GM12878 (cell line): ENCODE measurements around the gene MR1. TPM values are rescaled to one million over a fixed set of nuclear protein-coding genes. Genes with fewer than 3 reads are reported as not detected.

Experiments used
- ATAC-seq: fragments of 200-7000 bp; cut with Tn5 transposase; 3 replicates; pipeline ENCODE4 v1.9.1; 2020; ENCODE audit warnings: mild to moderate bottlenecking, moderate library complexity
- BruUV-seq: library from RNA; stranded (reverse); fragments of 400-500 nt; replicated peaks from 2 replicates; lab custom pipeline; 2021; lab: Mats Ljungman, UMichigan
- CTCF ChIA-PET: fragments of 300-600 bp; sonication (Branson Sonifier 250); formaldehyde crosslinking; extraction: SDS; loops from one replicate; lab custom pipeline; 2021; ENCODE audit warnings: inconsistent platforms; lab: Yijun Ruan, JAX
- POLR2A ChIA-PET: fragments of 350-600 bp; formaldehyde crosslinking; extraction: SDS; loops from one replicate; lab custom pipeline; 2021; ENCODE audit warnings: inconsistent platforms; lab: Charles Lee
- RAD21 ChIA-PET: fragments of 300-600 bp; sonication (Branson Sonifier 250); formaldehyde crosslinking; loops from one replicate; lab custom pipeline; 2023; ENCODE audit warnings: antibody characterized with exemption; ENCODE audit not compliant: unreplicated experiment; lab: Charles Lee
- SMC1A ChIA-PET: fragments of 300-600 bp; sonication (Branson Sonifier 250); formaldehyde crosslinking; loops from one replicate; lab custom pipeline; 2023; ENCODE audit not compliant: unreplicated experiment, uncharacterized antibody; lab: Charles Lee
- DNase-seq: peaks from one replicate; pipeline ENCODE4 v3.0.0-alpha.2; 2011; ENCODE audit warnings: low read depth, low spot score
- FAIRE-seq: peaks from 3 replicates; lab custom pipeline; 2011; peaks lifted over from hg19 to GRCh38; lab: Jason Lieb, UNC
- H2AFZ ChIP-seq: 2 replicates; pipeline ENCODE4 v1.6.0; 2011; ENCODE audit warnings: low read depth, low read length, control low read depth; ENCODE audit not compliant: control insufficient read depth
- H3K27ac ChIP-seq: 2 replicates; pipeline ENCODE4 v1.5.1; 2011; ENCODE audit warnings: control low read depth; ENCODE audit not compliant: control insufficient read depth, insufficient read depth
- H3K27me3 ChIP-seq, 2 experiments: replicated peaks in 1 of 2; 2 replicates each; pipeline versions ENCODE4 v1.6.0 to v1.6.1; 2011; ENCODE audit warnings: low read length in 1 of 2; ENCODE audit not compliant: control insufficient read depth in 2 of 2, insufficient read depth in 2 of 2
- H3K36me3 ChIP-seq, 2 experiments: 2 replicates each; pipeline ENCODE4 v1.5.1; 2011; ENCODE audit warnings: low read length in 1 of 2; ENCODE audit not compliant: control insufficient read depth in 2 of 2, insufficient read depth in 2 of 2
- H3K4me1 ChIP-seq: 2 replicates; pipeline ENCODE4 v1.6.1; 2011; ENCODE audit warnings: mild to moderate bottlenecking, low read length, moderate library complexity, mixed read lengths; ENCODE audit not compliant: control insufficient read depth, insufficient read depth
- H3K4me2 ChIP-seq: 2 replicates; pipeline ENCODE4 v1.6.0; 2011; ENCODE audit warnings: control low read depth; ENCODE audit not compliant: control insufficient read depth, insufficient read depth
- H3K4me3 ChIP-seq: fragments of 200-600 bp; sonication (generic); 2 replicates; pipeline ENCODE4 v1.5.1; 2016
- H3K79me2 ChIP-seq: 2 replicates; pipeline ENCODE4 v1.6.0; 2011; ENCODE audit warnings: low read length; ENCODE audit not compliant: control insufficient read depth, insufficient read depth
- H3K9ac ChIP-seq: 2 replicates; pipeline ENCODE4 v1.8.0; 2011; ENCODE audit warnings: low read length, control low read depth, mixed read lengths; ENCODE audit not compliant: control insufficient read depth, insufficient read depth
- H3K9me3 ChIP-seq: replicated peaks from 3 replicates; pipeline ENCODE4 v1.5.1; 2011; ENCODE audit warnings: mild to moderate bottlenecking, low read length; ENCODE audit not compliant: control insufficient read depth, insufficient read depth
- H4K20me1 ChIP-seq: 2 replicates; pipeline ENCODE4 v1.6.0; 2011; ENCODE audit not compliant: control insufficient read depth, insufficient read depth
- BMI1 ChIP-seq: fragments of 450-650 bp; IDR thresholded peaks from 2 replicates; pipeline ENCODE4 v1.6.1; 2016; ENCODE audit warnings: mild to moderate bottlenecking, moderate library complexity, borderline replicate concordance
- ESRRA ChIP-seq: IDR thresholded peaks from 2 replicates; pipeline ENCODE4 v1.6.1; 2012; ENCODE audit warnings: mild to moderate bottlenecking, low read length, improper control_type of control experiment
- ETV6 ChIP-seq, 2 experiments: fragments of 450-650 bp in 1 of 2; IDR thresholded peaks in 1 of 2; conservative IDR thresholded peaks in 1 of 2; 2 replicates each; pipeline ENCODE4 v1.6.1; 2014; ENCODE audit warnings: antibody characterized with exemption in 1 of 2, borderline replicate concordance in 1 of 2, low read depth in 1 of 2, mild to moderate bottlenecking in 1 of 2, moderate library complexity in 1 of 2
- FOS ChIP-seq: IDR thresholded peaks from 3 replicates; pipeline ENCODE4 v1.6.1; 2011; ENCODE audit warnings: borderline replicate concordance; ENCODE audit not compliant: insufficient read length; ENCODE audit errors: extremely low read depth
- POU2F2 ChIP-seq: IDR thresholded peaks from 3 replicates; pipeline ENCODE4 v1.6.1; 2011; ENCODE audit warnings: low read depth, mild to moderate bottlenecking, low read length, borderline replicate concordance
- STAT1 ChIP-seq: fragments of 450-650 bp; conservative IDR thresholded peaks from 2 replicates; pipeline ENCODE4 v1.6.1; 2014; ENCODE audit warnings: antibody characterized with exemption, mild to moderate bottlenecking
- STAT3 ChIP-seq: IDR thresholded peaks from 2 replicates; pipeline ENCODE4 v1.6.1; 2011; ENCODE audit warnings: low read depth, low read length, improper control_type of control experiment
- WGBS: methylation state at CpG from one replicate; pipeline ENCODE4 v1.1.6; 2016; ENCODE audit warnings: low lambda C conversion rate; ENCODE audit not compliant: insufficient replicate concordance, insufficient coverage; ENCODE audit errors: missing lambda C conversion rate; 5-methylcytosine and 5-hydroxymethylcytosine counted together
- in situ Hi-C: fragments of 300-500 bp; cut with MboI; formaldehyde crosslinking; loops from 9 replicates; pipeline ENCODE4 v1.14.3; 2018; ENCODE audit warnings: mixed read lengths
- intact Hi-C: fragments of 100-400 bp; cut with micrococcal nuclease; formaldehyde crosslinking; loops from one replicate; pipeline ENCODE4 v1.14.2; 2022; ENCODE audit not compliant: unreplicated experiment
- polyA plus RNA-seq, 11 experiments: library from polyadenylated mRNA; depleted of rRNA in 4 of 11; unstranded in 6 of 11; stranded (reverse) in 5 of 11; fragments of >200 nt; fragmentation: Nextera tagmentation in 4 of 11; fragmentation: Illumina TruSeq in 1 of 11; extraction: Ambion mirVana in 4 of 11; extraction: Trizol in 1 of 11; gene quantifications; 1 replicate in 1 of 11; 2 replicates in 10 of 11; pipeline versions ENCODE4 v1.2.1 to v1.2.3, GENCODE V29; 2011 to 2016; ENCODE audit warnings: inconsistent platforms in 2 of 11, missing spikeins in 2 of 11, low read depth in 1 of 11
- total RNA-seq, 4 experiments: library from RNA; depleted of rRNA in 3 of 4; stranded (reverse); fragments of >200 nt in 3 of 4; fragmentation: Illumina TruSeq in 1 of 4; extraction: Trizol in 1 of 4; gene quantifications; 2 replicates each; pipeline versions ENCODE4 v1.2.1 to v1.2.3, GENCODE V29; 2013 to 2021

The MR1 gene
- total and polyA plus RNA-seq, 10 of the 15 experiments (the other 5 are each of a cell fraction or from before 2014, with no cell fraction given), result 24.7 to 65.9 (median 30.9) TPM

GRCh38 chr1:181106479-181106878, 72.7 kb downstream of the MR1 start:
- Histone ChIP-seq H2AFZ (no peak overlapping the region), H3K36me3 (no peaks in the 10 kb centered on the region), H3K9me3 (no peaks in the 10 kb centered on the region), H3K4me3 (no peak overlapping the region), H3K27me3 (no peaks in the 10 kb centered on the region), H3K79me2 (peaks cover 1% of the 10 kb centered on the region), H3K9ac (no peak overlapping the region), H4K20me1 (no peaks in the 10 kb centered on the region), H3K4me1 (peaks cover 33% of the 10 kb centered on the region), H3K27ac (no peak overlapping the region), H3K4me2 (no peak overlapping the region)
- WGBS, result 50% methylated on average over 6 of the region's 6 CpGs
- no peak for TF ChIP-seq BMI1
- TF ChIP-seq ETV6 (conservative IDR thresholded peaks at IDR 0.05 in 1 of 2, IDR thresholded peaks at IDR 0.05 in 1 of 2; ENCODE audit: borderline replicate concordance in 1 of 2, low read depth in 1 of 2), result no peak
- no peak for TF ChIP-seq FOS
- TF ChIP-seq STAT1, result no peak
- TF ChIP-seq STAT3, result no peak
- no peak for TF ChIP-seq ESRRA
- TF ChIP-seq POU2F2, result no peak
- BruUV-seq, result no TSS peak
- intact Hi-C loops, result no loop called here
- ChIA-PET RAD21 (interaction anchor here (1.4 to 26.9 kb wide), 5 partner anchors 9 to 225 kb away, joined by 5 to 966 read pairs (median 13); no protein-coding TSS in a partner anchor), POLR2A (interaction anchor here (0.6 to 16.3 kb wide), 8 partner anchors 10 to 94 kb away, joined by 4 to 256 read pairs (median 13); partner anchors contain the start of genes IER5 and STX6), CTCF (interaction anchor here (0.7 to 38.4 kb wide), 7 partner anchors 9 to 225 kb away, joined by 3 to 1067 read pairs (median 5); no protein-coding TSS in a partner anchor), SMC1A (interaction anchor here (1.5 to 39.2 kb wide), 5 partner anchors 9 to 34 kb away, joined by 4 to 1399 read pairs (median 15); no protein-coding TSS in a partner anchor)
- no peak for FAIRE-seq
- no peak for ATAC-seq
- no peak for DNase-seq
- in situ Hi-C loops, result no loop called here
